ENCODE data around the gene FUS.
"Not testable (repeated sequence)": the region's sequence is repeated elsewhere in the genome, so short reads cannot be mapped to it uniquely, and the experiment has no call there.

DNA sequence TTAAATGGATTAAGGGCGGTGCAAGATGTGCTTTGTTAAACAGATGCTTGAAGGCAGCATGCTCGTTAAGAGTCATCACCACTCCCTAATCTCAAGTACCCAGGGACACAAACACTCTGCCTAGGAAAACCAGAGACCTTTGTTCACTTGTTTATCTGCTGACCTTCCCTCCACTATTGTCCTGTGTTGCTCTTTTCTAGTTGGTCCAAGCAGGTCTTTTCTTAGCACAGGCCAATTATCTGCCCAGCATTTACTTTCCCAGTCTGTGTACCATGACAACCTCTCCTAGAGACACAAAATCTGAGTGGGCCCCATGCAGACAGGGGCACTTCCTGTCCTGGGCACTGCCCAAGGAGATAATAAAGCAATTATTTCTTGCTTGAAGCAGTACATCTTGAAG lies 9.9 kb upstream of the FUS start:
- TF ChIP-seq, protein P1, sequence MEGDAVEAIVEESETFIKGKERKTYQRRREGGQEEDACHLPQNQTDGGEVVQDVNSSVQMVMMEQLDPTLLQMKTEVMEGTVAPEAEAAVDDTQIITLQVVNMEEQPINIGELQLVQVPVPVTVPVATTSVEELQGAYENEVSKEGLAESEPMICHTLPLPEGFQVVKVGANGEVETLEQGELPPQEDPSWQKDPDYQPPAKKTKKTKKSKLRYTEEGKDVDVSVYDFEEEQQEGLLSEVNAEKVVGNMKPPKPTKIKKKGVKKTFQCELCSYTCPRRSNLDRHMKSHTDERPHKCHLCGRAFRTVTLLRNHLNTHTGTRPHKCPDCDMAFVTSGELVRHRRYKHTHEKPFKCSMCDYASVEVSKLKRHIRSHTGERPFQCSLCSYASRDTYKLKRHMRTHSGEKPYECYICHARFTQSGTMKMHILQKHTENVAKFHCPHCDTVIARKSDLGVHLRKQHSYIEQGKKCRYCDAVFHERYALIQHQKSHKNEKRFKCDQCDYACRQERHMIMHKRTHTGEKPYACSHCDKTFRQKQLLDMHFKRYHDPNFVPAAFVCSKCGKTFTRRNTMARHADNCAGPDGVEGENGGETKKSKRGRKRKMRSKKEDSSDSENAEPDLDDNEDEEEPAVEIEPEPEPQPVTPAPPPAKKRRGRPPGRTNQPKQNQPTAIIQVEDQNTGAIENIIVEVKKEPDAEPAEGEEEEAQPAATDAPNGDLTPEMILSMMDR (tag by site-specific recombination; IDR thresholded peaks at IDR 0.05): not testable (repeated sequence)
- TF ChIP-seq ZNF670 (tag by site-specific recombination; IDR thresholded peaks at IDR 0.05; ENCODE audit: low read depth); ZNF239 (tag by site-specific recombination; IDR thresholded peaks at IDR 0.05); SP2 (tag by site-specific recombination; IDR thresholded peaks at IDR 0.05); KLF16 (tag by site-specific recombination; IDR thresholded peaks at IDR 0.05); KLF8 (tag by site-specific recombination; IDR thresholded peaks at IDR 0.05): not testable (repeated sequence)
- TF ChIP-seq, protein P2, sequence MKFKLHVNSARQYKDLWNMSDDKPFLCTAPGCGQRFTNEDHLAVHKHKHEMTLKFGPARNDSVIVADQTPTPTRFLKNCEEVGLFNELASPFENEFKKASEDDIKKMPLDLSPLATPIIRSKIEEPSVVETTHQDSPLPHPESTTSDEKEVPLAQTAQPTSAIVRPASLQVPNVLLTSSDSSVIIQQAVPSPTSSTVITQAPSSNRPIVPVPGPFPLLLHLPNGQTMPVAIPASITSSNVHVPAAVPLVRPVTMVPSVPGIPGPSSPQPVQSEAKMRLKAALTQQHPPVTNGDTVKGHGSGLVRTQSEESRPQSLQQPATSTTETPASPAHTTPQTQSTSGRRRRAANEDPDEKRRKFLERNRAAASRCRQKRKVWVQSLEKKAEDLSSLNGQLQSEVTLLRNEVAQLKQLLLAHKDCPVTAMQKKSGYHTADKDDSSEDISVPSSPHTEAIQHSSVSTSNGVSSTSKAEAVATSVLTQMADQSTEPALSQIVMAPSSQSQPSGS (tag by site-specific recombination; IDR thresholded peaks at IDR 0.05; ENCODE audit: low read depth): not testable (repeated sequence)
- TF ChIP-seq, protein P3, sequence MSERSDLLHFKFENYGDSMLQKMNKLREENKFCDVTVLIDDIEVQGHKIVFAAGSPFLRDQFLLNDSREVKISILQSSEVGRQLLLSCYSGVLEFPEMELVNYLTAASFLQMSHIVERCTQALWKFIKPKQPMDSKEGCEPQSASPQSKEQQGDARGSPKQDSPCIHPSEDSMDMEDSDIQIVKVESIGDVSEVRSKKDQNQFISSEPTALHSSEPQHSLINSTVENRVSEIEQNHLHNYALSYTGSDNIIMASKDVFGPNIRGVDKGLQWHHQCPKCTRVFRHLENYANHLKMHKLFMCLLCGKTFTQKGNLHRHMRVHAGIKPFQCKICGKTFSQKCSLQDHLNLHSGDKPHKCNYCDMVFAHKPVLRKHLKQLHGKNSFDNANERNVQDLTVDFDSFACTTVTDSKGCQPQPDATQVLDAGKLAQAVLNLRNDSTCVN (tag by site-specific recombination; optimal IDR thresholded peaks at IDR 0.05): not testable (repeated sequence)
- TF ChIP-seq, protein P4, sequence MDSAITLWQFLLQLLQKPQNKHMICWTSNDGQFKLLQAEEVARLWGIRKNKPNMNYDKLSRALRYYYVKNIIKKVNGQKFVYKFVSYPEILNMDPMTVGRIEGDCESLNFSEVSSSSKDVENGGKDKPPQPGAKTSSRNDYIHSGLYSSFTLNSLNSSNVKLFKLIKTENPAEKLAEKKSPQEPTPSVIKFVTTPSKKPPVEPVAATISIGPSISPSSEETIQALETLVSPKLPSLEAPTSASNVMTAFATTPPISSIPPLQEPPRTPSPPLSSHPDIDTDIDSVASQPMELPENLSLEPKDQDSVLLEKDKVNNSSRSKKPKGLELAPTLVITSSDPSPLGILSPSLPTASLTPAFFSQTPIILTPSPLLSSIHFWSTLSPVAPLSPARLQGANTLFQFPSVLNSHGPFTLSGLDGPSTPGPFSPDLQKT (IDR thresholded peaks at IDR 0.05; ENCODE audit: borderline replicate concordance, low read depth, low read length): not testable (repeated sequence)
- TF ChIP-seq, protein P5, sequence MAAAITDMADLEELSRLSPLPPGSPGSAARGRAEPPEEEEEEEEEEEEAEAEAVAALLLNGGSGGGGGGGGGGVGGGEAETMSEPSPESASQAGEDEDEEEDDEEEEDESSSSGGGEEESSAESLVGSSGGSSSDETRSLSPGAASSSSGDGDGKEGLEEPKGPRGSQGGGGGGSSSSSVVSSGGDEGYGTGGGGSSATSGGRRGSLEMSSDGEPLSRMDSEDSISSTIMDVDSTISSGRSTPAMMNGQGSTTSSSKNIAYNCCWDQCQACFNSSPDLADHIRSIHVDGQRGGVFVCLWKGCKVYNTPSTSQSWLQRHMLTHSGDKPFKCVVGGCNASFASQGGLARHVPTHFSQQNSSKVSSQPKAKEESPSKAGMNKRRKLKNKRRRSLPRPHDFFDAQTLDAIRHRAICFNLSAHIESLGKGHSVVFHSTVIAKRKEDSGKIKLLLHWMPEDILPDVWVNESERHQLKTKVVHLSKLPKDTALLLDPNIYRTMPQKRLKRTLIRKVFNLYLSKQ (tag by site-specific recombination; IDR thresholded peaks at IDR 0.05; ENCODE audit: borderline replicate concordance): not testable (repeated sequence)
- TF ChIP-seq, protein P6, sequence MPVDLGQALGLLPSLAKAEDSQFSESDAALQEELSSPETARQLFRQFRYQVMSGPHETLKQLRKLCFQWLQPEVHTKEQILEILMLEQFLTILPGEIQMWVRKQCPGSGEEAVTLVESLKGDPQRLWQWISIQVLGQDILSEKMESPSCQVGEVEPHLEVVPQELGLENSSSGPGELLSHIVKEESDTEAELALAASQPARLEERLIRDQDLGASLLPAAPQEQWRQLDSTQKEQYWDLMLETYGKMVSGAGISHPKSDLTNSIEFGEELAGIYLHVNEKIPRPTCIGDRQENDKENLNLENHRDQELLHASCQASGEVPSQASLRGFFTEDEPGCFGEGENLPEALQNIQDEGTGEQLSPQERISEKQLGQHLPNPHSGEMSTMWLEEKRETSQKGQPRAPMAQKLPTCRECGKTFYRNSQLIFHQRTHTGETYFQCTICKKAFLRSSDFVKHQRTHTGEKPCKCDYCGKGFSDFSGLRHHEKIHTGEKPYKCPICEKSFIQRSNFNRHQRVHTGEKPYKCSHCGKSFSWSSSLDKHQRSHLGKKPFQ (tag by site-specific recombination; IDR thresholded peaks at IDR 0.05): not testable (repeated sequence)

Measured in HEK293 (cell line).